GM21723 (cell line): ENCODE data around the gene GPR78.
"Not testable (repeated sequence)": the region's sequence is repeated elsewhere in the genome, so short reads cannot be mapped to it uniquely, and the experiment has no call there.

Source experiments
- ATAC-seq: cut with Tn5 transposase; IDR thresholded peaks from one replicate; pipeline ENCODE4 v1.9.1; 2021; ENCODE audit warnings: mild to moderate bottlenecking, moderate library complexity; ENCODE audit not compliant: unreplicated experiment

GPR78 gene

DNA sequence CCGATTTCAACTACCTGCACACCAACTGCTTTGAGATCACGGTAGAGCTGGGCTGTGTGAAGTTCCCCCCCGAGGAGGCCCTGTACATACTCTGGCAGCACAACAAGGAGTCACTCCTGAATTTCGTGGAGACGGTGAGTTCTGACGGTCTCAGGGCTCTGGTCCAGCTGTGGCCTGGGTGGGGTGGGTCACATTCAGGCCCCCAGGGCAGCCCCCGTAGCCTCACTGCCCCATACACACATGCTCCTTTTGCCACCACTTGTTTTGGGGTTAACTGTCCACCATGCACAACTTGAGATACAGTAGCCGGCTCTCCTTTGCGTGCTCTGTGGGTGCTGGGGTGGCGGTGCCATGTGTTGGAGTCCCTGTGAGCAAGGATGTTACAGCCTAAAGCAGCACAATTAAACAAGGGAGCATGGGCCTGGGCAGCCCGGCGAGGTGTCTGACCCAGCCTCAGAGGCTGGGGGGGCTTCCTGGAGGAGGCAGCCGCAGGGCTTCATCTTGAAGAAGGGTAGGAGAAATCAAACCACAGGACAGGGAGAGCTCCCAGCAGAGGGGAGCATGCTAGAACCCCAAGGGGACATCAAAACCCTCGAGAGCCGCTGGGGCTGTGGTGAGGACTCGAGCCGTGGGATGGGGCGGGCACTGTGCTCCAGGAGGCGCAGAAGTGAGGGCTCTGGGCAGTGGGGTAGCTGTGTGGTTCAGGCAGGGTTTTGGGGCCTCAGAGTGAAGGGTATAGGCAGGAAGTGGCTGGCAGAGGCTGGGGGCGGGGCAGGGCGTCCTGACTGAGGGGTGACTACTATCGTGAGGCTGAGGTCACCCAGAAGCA, 34.4 kb downstream of the GPR78 start:
- no peak for ATAC-seq

DNA sequence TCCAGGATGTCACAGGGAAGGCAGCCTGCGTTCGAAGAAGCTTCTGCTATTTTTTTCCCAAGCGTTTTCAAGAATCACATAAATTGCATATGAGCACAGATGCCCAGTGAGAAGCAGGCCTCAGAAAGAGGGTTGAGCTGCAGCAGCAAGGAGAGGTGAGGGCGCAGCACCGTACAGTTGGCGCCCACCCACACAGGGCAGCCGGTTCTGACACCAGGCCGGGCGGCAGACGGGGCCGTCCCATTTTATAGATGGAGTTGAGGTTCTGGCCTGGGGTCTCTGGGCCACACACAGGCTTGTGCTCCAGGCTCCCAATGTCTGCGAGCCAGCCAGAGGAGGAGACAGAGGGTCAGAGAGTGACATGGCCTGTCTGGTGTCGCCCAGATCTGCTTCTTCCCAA, 35.2 kb downstream of the GPR78 start:
- ATAC-seq = no peak

DNA sequence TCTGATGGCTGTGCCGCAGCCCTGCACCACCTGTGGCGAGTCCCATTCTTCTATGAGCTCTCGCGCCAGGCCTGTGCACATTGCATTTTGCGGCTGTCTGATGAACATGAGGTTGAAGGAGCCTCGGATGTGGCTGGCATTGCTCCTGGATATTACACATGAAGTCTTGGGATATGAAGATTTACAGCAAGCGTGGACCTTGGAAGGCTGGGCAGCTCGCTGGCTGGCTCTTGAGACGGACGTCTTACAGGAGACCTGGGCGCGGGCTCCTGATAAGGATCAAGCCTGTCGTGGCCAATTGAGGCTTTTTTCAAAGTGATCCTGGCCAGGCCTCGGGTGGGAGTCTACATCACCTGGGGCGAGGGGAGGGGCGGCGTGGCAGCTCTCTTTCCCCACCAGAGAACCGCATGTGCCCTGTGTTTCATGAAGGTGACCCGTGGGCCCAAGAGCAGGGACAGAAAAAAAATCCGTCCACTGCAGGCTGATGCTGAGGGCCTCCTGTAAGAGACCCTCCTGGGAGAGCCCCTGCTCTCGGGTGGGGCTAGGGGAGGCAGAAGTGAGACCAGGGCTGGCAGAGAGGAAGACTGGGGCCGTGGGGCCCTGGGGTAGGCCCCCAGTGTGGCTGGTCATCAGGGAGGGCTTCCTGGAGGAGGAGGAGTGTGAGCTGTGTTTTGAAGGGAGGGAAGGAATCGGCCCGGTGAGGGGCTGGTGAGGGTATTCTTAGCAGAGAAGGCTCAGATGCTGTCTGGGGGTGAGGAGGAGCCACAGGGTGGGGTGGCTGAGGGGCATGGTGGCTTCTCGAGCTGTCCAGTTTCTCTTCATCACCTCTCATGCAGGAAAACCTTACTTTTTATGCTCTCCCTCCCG, 36.0 kb downstream of the GPR78 start:
- ATAC-seq = no peak

GRCh38 chr4:8616831-8617230, 36.6 kb downstream of the GPR78 start:
- no peak for ATAC-seq

DNA sequence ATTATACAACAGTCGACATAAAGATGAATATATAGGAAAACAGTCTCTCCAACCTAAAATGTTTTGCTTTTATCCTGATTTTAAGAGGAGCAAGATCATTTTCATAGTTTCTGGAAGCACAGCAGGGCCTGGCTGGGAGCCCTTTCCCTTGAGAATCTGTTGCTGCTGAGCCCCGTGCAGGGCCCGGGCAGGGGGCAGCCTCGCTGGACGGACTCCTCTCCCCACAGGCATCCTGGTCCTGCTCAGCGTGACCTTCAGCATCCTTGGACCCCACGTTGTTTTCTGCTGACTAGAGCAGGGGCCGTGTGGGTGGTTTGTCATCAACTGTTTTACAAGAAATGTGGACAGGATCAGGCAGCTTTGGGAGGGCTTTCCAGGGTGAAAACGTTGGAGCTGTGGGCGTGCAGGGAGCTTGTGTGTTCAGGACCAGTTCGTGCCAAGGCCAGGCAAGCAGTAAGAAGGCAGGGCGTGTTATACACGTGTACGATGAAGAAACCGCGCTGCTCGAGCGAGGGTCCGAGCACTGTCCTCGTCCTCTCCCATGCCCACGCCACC, 37.4 kb downstream of the GPR78 start:
- ATAC-seq = no peak

- no peak for ATAC-seq
Measured at GRCh38 chr4:8618421-8618820, 38.2 kb downstream of the GPR78 start.

DNA sequence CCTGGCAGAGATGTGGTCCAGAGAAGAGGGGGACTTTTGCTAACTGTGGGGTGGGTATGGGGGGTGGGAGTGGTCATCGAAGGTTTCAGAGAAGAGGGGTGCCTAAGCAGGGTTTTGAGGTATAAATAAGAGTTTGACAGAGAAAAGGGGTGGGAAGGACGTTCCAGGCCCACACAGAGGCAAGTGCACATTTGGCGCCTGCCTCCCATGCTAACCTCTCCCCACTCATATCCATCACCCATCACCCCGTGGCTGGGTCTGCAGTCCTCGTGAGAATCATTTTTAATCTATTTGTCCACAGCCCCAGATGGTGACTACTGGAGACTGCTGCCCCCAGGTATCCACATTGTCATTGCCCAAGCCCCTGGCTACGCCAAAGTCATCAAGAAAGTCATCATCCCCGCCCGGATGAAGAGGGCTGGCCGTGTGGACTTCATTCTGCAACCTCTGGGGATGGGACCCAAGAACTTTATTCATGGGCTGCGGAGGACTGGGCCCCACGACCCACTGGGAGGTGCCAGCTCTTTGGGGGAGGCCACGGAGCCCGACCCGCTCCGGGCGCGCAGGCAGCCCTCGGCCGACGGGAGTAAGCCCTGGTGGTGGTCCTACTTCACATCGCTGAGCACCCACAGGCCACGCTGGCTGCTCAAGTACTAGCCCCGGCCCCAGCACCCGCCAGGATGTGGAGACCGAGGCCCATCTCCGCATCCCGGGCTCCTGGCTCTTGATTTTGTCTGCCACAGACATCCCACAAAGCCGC, 38.9 kb downstream of the GPR78 start:
- no peak for ATAC-seq

DNA sequence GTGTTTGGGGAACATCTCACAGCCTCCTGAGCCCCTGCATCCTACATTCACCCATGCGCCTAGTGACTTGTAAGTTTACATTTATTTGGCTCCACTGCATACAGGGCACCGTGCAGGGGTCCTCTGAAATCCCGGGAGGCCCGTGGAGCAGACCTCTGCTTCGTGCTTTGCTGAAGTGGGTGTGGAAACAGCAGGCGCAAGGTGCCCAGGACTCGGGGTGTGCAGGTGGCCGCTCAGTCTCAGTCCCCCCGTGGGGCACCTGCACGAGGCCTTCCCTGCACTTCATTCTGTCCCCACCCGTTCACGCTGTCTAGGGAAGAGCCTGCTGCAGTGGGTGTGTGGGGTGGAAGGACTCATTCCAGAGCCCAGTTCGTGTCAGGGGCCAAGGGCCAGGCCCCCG, 40.9 kb downstream of the GPR78 start:
- not testable (repeated sequence) for ATAC-seq

- not testable (repeated sequence) for ATAC-seq
Measured at GRCh38 chr4:8624601-8625272, 44.5 kb downstream of the GPR78 start.

GRCh38 chr4:8630240-8630905, 50.2 kb downstream of the GPR78 start:
- ATAC-seq = not testable (repeated sequence)

DNA sequence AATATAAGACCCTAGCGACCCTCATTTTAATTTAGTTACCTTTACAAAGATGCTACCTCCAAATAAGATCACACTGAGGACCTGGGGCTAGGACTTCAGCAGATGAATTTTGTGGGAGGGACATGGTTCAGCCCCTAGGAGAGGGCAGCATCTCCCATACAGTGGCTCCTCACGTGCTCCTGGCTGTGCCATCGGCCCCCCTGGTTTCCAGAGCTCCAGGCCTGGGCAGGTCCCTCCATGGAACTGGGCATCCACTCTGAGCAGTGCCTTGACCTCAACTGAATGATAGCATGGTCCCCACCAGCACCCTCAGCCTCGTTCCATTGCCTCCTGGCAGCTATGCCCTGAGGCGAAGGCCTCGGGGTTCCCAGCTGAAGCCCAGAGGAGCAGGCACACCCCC, 51.7 kb downstream of the GPR78 start:
- not testable (repeated sequence) for ATAC-seq

DNA sequence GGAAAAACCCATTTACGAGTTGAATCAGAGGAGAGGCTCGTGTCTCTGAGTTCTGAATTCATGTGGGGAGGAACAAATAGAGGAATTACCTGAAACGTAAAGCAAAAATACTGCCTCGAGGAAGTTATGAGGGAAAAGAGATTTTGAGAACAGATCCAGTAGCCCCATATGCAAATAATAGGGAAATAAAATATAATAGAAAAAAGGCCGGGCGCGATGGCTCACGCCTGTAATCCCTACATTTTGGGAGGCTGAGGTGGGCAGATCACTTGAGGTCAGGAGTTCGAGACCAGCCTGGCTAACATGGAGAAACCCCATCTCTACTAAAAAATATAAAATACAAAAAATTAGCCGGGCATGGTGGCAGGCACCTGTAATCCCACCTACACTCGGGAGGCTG, 54.6 kb downstream of the GPR78 start:
- ATAC-seq = not testable (repeated sequence)

- not testable (repeated sequence) for ATAC-seq
Measured at GRCh38 chr4:8635897-8636554, 55.8 kb downstream of the GPR78 start.
